NCI-H187 (cell line): ENCODE measurements around the gene ACAD11.

Experiments used
- DNase-seq, 2 experiments: peaks; one replicate each; lab custom pipeline; 2025; lab: John Stamatoyannopoulos, UW

The ACAD11 gene

DNA sequence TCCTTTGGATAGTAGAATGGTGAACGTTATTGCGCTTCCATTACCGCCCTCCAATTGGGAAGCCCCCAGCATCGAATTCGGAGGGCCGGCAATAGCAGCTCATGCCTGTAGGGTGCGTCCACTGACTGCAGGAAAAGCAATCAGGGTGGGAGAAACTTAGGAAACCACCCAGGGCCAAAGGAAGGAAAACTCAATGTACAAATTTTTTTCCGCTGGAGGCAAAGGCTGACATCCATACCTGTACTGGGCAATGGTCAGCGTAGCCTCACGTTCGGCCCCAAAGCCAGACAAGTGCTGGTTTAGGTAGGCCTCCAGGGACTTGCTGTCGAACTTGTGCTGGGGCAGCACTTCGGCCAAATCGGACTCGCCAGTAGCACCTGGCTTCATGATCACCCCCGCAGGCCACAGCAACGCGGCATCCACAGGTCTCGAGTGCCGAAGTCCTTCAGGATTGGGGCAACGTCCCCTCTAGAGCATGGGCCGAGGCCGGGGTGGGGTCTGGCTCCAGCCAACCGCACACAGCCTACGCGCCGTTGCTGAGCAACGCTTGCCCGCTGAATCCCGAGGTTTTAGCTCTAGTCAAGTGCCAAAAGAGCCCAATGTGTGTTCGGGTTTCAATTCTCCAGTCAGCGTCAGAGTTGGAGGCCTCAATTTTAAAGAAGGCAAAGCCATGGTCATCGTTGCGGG is at the start of gene ACAD11:
Gene ACAD11, minus strand, starts transcription at position 445 of the 687 bp plus-strand sequence. Its CDS starts 58 bp downstream, at position 387.
- peak; percentile 27 to 68 for DNase-seq

DNA sequence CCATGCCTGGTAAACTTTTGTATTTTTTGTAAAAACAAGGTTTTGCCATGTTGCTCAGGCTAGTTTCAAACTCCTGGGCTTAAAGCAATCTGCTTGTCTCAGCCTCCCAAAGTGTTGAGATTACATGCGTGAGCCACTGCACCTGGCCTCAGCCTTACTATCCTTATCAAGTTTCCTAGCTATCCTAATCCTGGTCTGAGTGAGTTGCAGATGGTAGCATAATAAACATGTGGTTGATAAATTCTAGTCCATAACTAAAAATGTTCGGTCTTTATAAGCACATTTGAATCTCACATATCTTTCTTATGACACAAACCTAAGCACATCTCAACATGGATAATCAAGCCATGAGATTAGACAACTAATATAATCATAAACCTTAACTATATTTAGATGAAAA is 44.1 kb upstream of the ACAD11 start:
- DNase-seq, result no peak

DNA sequence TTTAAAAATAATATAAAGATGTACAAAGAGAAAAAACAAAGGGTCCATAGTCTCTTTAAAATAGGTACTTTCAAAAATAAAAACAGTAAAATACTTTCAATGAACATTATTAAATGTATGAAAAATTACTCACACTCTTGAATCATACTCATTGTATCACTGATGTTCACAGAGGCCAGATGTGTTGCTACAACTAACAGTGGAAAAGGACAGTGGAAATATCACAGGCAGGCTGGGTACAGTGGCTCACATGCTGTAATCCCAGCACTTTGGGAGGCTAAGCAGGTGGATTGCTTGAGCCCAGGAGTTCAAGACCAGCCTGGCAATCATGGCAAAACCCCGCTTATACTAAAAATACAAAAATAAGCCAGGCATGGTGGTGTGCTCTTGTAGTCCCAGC is 35.8 kb upstream of the ACAD11 start:
- no peak for DNase-seq

DNA sequence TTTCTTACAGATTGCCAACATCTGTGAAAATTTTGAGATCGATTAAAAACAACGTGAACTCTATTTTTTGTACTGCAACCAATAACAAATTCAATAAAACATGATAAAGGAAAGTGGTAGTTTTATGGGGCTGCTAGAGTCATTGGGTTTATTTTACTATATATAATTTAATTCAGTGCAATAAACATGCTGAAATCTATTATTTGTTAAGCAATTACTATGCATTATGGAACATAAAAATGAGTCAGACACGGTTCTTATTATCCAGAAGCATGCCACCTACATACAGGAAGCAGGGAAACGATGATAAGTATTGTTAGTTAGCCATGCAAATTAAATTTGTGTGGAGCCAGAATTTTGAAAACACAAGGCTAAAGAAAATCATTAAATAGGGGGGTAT is 35.4 kb upstream of the ACAD11 start:
- DNase-seq, result no peak

- no peak for DNase-seq
Observed at GRCh38 chr3:132690040-132690439, 30.4 kb upstream of the ACAD11 start.

DNA sequence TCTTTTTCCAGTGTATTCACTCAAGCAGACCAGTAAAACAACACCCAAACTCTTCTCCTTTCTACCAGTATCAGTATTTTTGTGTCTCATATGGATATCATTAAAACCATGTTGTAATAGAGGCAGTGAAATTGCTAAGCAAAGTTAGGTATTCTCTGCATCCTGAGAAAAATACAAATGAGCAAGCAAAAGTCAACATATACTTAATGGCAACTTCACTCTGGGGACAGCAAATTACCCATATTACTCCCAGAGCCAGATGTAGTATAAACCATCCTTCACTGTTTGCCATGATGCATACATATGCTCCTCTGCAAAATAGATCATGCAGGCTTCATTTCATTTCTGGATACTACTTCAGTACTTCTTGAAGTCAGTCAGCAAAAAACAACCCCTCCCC is 22.6 kb upstream of the ACAD11 start:
- DNase-seq, result no peak

- DNase-seq, result no peak
Observed at GRCh38 chr3:132681421-132681820, 21.8 kb upstream of the ACAD11 start.

DNA sequence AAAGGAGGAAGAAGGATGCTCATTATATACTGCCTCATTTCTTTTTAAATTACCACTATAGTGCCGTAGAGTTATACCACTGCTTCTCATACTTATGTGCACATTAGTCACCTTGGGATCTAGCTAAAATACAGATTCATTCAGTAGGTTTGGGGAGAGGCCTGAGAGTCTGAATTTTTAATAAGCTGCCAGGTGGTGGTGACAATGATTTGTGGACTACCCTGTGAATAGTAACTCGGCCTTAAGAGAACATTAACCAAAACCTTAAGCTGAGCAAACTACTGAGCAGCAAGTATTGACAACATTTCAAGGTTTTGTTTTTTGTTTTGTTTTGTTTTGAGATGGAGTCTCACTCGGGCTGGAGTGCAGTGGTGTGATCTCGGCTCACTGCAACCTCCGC is 20.3 kb upstream of the ACAD11 start:
- DNase-seq, result no peak

GRCh38 chr3:132675408-132675807 is 15.8 kb upstream of the ACAD11 start:
- DNase-seq, result no peak

- no peak for DNase-seq
Observed at GRCh38 chr3:132669256-132669777, 9.7 kb upstream of the ACAD11 start.

- DNase-seq, result no peak
Observed at GRCh38 chr3:132665230-132665745, 5.7 kb upstream of the ACAD11 start.

DNA sequence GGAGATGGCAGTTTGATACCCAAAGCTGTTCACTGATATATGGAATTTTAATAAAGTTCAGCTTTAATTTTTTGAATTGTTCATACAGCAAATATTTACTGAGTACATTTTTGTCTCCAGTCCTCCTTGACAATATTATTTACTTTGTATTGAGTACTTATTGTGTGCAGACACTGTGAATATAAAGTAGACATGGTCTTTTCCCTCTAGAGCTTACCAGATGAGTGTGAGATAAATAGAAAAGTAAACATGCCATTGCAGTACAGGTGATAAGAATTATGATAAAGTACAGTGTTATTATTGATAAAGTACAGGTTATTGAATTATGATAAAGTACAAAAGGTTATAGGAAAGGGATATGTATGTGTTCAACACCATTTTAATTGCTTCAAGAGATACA is 2.6 kb upstream of the ACAD11 start:
- no peak for DNase-seq

DNA sequence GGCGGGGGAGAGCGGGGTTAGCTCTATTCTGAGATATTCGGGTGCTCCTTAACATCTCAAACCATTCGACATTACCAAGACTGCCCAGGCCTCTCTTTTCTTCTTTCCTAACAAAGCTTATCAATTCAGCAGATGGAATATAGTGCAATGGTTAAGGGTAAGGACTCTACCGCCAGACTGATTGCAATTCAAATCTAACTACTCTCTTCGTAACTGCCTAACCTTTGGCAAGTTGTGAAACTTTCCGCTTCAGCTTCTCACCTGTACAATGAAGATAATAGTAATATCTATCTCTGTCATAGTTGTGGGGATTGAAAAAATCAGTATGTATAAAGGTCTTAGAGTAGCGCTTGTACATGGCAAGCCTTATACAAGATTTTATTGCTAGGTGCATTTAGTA is 1.5 kb upstream of the ACAD11 start:
- DNase-seq, result no peak

GRCh38 chr3:132660811-132661070 is 1.1 kb upstream of the ACAD11 start:
- DNase-seq, result no peak

- peak in 1 of 2 experiments; percentile 39 for DNase-seq
Observed at GRCh38 chr3:132660052-132660810, 622 bp upstream of the ACAD11 start, which contains the start of gene UBA5. Gene UBA5, plus strand, starts transcription at chr3:132660329. Its CDS starts 209 bp downstream, at chr3:132660538.

DNA sequence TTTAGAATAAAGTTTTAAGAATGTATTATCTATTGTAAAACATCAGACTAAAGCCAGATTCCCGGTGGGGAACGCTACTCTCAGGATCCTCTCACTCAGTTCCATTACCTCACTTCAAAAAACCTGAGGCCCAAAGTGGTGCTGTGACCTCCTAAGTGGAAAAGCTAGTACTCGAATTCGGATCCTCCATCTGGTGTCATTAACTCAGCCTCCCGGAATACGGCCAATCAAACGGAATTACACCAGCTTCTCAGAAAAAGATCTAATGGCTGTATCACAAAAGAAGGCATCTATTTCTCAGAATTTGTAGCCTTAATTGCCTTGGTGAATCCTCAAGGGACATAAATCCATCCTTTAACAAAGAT is 627 bp downstream of the ACAD11 start:
- DNase-seq, result peak in 1 of 2 experiments; percentile 68

GRCh38 chr3:132657869-132658747 is 1.5 kb downstream of the ACAD11 start:
- DNase-seq, result no peak

- no peak for DNase-seq
Observed at GRCh38 chr3:132655471-132655870, 4.1 kb downstream of the ACAD11 start.

DNA sequence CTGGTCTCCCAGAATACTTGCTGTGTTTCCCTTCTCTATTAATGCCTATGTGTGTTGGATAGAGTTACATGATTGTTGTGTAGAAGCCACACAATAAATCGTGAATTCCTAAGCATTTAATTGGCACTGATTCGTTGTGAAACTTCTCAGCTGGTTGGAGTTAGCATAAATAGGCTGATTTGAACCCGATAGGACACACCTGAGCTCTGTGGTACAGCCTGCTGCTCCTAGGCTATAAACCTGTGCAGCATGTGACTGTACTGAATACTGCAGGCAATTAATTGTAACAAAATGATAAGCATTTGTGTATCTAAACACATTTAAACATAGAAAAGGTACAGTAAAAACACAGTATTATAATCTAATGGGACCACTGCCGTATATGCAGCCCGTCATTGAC is 4.9 kb downstream of the ACAD11 start:
- DNase-seq, result no peak

DNA sequence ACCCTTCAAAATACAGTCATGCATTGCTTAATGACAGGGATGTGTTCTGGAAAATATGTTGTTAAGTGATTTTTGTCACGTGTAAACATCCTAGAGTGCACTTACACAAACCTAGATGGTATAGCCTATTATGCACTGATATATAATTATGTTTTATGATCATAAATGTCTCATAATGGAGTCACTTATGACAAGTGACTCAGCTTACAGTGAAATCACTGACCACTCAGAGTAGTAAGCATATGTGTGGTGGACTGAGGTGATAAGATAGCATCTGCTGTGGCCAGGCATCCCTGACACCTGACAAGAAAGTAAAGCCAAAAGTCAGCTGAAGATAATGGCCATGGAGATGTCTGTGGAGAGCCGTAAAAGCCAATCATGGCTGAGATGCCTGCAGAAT is 5.4 kb downstream of the ACAD11 start:
- DNase-seq, result peak; percentile 63 to 74

DNA sequence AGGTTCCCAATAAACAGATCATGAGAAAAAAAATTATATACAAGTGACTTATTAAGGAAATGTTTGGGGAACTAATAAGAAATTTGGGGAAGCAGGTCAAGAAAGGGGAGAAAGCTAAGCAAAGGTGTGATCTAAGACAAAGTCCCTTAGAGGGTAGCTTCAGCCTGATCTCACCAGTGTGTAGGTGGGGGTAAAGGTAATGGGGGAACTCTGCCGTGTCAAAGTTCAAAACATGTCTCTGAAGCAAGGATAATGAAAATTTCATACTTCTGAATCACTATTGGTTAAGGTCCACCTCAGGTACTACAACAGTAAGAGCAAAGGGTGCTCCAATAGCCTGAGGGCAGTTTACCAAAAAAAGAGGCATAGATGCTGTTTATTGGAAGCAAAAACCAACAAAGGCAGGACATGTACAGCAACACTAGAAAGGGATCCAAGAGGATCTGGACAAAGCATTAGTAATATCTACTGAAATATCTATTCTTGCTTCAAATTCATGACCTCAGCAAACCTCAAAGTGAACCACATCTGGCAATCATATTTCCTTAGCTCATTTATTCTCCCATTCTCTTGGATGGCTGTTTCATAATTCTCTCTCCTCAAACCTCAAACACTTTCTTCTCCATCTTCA is 6.9 kb downstream of the ACAD11 start:
- DNase-seq, result no peak

- DNase-seq, result no peak
Observed at GRCh38 chr3:132650153-132650552, 9.5 kb downstream of the ACAD11 start.
